Peyer's patch (tissue), 4 donors: Measurements from ENCODE around the gene ZNF350.
"Not testable (repeated sequence)": the region's sequence is repeated elsewhere in the genome, so short reads cannot be mapped to it uniquely, and the experiment has no call there.

Experiments
- POLR2A ChIP-seq, 2 donors: fragments of 450-650 bp; IDR thresholded peaks; one replicate each; pipeline ENCODE4 v1.5.1; 2017; ENCODE audit warnings: antibody characterized with exemption in 2 of 2, mild to moderate bottlenecking in 2 of 2, moderate library complexity in 2 of 2
- TF ChIP-seq, protein P1 (sequence below), 6 experiments: fragments of 450-650 bp in 4 of 6; fragments of 200-600 bp in 2 of 6; sonication (generic) in 1 of 6; IDR thresholded peaks; one replicate each; pipeline ENCODE4 v1.5.1; 2017 to 2019; ENCODE audit warnings: antibody characterized with exemption in 6 of 6, mild to moderate bottlenecking in 3 of 6, moderate library complexity in 1 of 6

DNA sequence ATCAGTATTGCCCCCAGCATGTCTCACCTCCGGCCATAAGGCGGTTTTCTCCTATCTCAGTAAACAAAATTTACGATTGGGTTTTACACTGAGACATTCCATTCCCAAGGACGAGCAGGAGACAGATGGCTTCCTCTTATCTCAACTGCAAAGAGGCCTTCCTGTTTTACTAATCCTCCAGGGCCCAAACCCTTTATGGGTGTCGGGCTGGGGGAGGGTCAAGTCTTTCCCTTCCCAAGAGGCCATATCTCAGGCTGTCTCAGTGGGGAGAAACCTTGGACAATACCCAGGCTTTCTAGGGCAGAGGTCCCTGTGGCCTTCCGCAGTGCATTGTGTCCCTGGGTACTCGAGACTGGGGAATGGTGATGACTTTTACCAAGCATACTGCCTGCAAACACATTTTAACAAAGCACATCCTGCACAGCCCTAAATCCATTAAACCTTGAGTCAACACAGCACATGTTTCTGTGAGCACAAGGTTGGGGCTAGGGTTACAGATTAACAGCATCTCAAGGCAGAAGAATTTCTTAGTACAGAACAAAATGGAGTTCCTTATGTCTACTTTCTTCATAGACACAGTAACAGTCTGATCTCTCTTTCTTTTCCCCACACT lies 25.9 kb downstream of the ZNF350 start:
- TF ChIP-seq POLR2A (IDR thresholded peaks at IDR 0.05) = not testable (repeated sequence)
- TF ChIP-seq, protein P1, sequence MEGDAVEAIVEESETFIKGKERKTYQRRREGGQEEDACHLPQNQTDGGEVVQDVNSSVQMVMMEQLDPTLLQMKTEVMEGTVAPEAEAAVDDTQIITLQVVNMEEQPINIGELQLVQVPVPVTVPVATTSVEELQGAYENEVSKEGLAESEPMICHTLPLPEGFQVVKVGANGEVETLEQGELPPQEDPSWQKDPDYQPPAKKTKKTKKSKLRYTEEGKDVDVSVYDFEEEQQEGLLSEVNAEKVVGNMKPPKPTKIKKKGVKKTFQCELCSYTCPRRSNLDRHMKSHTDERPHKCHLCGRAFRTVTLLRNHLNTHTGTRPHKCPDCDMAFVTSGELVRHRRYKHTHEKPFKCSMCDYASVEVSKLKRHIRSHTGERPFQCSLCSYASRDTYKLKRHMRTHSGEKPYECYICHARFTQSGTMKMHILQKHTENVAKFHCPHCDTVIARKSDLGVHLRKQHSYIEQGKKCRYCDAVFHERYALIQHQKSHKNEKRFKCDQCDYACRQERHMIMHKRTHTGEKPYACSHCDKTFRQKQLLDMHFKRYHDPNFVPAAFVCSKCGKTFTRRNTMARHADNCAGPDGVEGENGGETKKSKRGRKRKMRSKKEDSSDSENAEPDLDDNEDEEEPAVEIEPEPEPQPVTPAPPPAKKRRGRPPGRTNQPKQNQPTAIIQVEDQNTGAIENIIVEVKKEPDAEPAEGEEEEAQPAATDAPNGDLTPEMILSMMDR (IDR thresholded peaks at IDR 0.05) = not testable (repeated sequence)
